ENCODE measurements around the gene KIAA1328.
"Not testable (repeated sequence)": the region's sequence is repeated elsewhere in the genome, so short reads cannot be mapped to it uniquely, and the experiment has no call there.

Gene KIAA1328

GRCh38 chr18:37161491-37161890, 332.6 kb downstream of the KIAA1328 start:
- no peak for DNase-seq

GRCh38 chr18:37162551-37162950, 333.6 kb downstream of the KIAA1328 start:
- DNase-seq, result no peak

- DNase-seq, result no peak
Observed at GRCh38 chr18:37163119-37163518, 334.2 kb downstream of the KIAA1328 start.

GRCh38 chr18:37166491-37166890, 337.6 kb downstream of the KIAA1328 start:
- DNase-seq, result no peak

DNA sequence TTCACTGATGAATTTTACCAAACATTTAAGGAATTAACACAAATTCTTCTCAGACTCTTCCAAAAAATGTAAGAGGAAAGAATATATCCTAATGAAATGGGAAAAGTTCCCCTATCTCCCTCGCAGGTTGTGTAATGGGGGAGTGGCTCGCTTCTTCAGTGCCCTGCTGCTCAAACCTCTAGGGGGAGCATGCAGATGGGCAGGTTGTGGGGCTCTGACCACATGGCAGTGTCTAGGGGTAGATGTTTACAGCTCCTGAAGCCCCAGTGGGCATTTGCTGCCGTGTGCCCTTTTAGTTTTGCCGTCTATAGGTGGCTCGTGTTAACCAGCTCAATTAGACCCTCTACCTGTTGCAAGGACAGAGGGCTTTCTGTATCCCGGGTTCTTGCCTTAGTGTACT, 338.0 kb downstream of the KIAA1328 start:
- DNase-seq, result not testable (repeated sequence)

DNA sequence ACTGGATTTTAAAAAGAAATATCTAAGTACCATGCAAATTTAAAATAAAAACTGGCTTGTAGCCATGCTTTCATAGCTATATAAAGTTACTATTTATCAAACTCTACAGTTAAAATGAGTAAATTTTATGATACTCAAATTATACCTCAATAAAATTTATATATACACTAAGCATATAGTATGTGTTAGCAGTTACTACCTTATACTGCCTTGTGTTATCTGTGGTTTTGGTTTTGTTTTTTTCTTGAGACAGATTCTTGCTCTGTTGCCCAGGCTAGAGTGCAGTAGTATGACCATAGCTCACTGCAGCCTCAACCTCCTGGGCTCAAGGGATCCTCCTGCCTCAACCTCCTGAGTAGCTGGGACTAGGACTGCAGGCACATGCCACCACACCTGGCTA, 342.1 kb downstream of the KIAA1328 start:
- no peak for DNase-seq

GRCh38 chr18:37173384-37173783, 344.5 kb downstream of the KIAA1328 start:
- no peak for DNase-seq

GRCh38 chr18:37175727-37176620, 347.0 kb downstream of the KIAA1328 start:
- DNase-seq, result no peak

DNA sequence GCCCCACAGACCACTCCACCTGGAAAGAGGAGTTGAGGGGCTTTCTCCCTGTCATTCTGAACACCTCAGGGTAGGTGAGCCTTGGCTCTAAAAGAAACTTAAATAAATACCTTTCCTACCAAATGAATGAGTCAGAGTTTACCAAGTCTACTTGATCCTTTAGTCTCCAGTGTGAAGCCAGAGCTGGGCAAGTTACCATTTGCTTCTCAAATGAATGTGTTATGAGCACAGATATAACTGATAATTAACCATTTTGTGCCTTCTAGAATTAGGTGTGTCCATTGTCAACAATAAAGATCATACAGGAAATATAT, 347.7 kb downstream of the KIAA1328 start:
- DNase-seq, result no peak

DNA sequence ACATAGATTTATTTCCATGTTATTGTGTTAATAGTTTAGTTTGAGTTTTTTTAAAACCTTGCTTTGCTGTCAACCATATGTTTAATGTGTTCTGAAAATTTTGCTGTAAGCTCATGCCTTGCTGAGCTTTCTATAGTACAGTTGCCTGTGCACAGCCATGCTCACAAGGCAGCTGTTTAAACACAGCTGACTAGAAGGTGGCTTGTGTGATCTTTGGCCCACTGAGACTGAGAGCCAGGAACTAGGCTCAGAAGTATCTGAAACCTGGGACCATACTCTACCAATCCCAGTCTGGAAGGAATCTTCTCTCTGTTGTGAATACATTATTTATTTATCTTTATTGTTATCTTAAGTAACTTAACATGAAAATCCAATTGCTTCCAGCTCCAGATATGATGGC, 350.5 kb downstream of the KIAA1328 start:
- DNase-seq, result no peak

DNA sequence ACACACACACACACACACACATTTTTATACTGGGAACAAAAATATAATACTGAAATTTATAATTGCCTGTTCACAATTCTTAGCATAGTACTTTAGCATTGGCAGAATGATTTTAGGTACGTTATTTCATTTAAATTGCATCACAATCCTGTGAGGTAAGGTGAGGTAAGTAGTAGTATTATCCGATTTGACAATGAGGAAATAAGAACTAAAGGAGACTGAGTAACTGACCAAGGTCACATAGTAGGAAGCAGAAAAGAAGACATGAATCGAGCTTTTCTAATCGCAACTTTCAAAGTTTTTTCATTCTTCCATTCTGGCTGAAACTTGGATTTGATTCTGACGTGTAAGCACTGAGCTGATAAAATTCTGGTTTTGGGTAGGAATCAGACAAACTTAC, 351.2 kb downstream of the KIAA1328 start:
- no peak for DNase-seq

GRCh38 chr18:37182340-37183135, 353.6 kb downstream of the KIAA1328 start:
- DNase-seq, result no peak

DNA sequence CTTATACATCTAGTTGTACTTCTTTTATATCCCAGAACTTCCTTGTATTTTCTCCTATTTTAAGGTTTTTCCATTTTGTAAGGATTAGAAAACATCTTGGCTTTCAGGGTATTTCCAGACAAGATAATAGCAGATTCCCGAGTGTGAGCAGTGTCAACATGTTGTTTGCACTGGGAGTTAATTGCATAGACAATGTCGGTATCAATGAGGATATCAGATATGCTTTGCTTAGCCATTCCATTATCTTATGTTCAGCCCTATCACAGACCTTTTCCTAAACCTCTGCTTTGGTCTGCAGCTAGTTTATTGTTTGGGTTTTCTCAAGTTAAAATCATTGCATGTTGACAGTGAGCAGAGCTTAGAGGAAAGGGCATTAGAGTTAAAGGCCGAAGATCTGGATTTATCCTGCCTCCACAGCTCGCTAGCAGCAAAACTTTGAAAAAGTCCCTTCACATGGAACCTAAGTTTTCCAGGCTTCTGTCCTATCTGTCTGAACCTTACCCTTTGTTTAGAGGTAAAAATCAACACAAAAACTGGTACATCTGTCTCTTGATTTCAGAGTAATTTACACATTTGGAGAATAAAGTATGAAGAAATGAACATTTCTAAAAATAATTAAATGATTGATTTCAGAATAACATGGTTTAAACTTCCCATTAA, 355.4 kb downstream of the KIAA1328 start:
- DNase-seq, result no peak

DNA sequence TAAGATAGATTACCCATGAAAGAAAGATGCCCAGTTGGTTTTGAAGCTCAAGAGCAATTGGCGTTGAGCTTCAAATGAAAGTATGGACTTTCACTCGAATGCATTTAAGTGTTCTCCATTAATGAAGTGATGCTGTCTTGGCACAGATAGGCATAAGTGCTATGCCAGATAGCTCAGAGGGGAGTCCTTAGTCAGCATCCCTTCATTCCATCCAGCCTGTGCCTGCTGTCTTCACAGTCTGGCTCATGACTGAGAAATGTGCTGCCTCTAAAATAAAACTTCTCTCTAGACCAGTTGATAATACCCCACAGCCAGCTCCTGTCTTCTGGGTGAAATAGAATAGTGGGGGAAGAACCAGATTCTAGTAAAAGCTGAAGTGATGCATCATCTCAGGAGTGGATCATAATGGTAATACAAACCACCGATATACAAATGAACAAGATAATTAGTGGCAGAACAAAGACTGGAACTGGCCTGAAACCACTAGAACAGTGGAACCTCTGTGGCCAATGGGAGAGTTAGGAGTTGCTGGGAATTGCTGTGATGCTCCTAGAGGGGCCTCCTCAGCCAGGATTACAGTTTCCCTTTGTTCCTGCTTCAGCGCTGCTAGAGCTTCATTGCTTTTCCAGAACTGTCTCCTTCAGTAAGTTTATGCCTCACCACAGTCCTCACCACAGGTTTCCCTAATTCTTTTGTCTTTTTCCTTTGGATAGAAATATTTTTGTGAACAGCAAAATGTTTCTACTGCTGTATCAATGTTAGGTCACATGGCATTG, 359.3 kb downstream of the KIAA1328 start:
- DNase-seq, result no peak

- DNase-seq, result no peak
Observed at GRCh38 chr18:37199741-37200140, 370.8 kb downstream of the KIAA1328 start.

DNA sequence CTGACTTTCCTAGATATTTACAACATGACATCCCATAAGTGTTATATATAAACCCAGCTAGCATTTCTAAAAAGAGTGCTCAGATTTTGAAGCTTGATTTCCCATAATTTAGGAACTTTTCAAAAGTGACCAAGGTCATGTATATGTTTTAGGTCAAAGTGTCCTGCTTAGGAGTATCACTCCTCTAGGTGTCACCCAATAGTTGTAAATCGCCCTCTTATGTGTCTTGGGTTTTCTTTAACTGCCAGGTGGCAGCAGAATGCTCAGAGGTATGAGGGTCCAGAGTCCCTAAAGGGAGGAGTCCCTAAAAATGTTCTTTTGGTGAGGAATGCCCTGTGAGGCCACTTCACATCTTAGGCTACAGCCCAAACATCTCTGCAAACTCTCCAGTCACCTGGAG, 378.4 kb downstream of the KIAA1328 start:
- DNase-seq, result no peak

- DNase-seq, result no peak
Observed at GRCh38 chr18:37210781-37211180, 381.9 kb downstream of the KIAA1328 start.

DNA sequence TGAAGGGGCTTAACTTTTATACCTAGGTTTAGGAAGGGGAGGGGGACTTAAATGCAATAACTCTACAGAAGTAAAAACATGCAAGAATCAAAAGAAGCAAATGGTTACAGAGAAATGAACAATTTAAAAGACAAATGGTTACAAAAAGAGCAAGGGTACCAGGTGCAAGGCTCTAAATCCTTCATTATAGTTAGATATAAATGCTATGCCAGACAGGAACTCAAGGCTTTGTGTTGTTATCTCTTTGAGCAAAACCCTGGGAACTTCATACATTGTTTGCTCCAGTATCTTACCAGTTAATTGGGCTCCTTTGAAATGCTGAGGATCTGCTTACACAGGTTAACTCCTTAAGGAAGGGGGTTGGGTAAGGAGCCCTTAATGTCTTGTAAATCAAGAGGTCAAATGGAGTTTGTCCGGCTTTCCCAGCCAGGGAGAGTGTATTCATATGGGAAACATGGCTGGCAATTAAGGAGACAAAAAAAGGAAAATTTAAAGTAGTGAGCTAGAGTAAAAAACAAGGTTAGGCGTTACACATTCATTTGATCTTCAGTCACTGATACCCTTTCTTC, 389.2 kb downstream of the KIAA1328 start:
- DNase-seq, result no peak

- DNase-seq, result no peak
Observed at GRCh38 chr18:37219257-37219656, 390.3 kb downstream of the KIAA1328 start.

DNA sequence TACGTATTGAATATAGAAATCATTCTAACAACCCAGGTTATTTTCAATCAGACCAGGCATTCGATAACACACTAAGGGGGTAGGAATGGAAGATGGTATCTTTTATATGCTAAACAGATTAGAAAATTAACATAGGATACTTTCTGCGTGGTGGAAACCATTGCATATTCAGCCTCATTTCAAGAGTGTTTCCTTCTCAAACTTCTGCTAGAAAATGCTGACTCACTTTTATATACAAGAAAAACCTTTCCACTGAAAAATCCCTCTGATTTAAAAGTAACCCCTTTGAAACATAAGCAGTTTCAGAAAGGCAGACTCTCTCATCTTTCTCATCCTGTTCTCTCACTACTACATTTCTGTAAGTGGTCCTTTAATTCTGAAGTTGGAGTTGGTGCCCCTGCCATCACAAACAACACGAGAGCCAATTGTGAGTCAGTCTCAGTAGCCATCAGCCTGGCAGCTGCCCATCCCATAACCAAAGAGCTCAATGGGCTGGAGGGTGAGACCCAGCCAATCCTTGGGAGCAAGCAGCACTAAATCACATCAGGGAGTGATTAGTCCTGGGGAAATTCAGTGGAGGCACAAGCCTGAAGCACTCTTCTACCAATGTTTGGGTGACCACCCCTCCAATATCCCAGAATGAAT, 393.5 kb downstream of the KIAA1328 start:
- no peak for DNase-seq

GRCh38 chr18:37222999-37223378, 394.1 kb downstream of the KIAA1328 start:
- no peak for DNase-seq

DNA sequence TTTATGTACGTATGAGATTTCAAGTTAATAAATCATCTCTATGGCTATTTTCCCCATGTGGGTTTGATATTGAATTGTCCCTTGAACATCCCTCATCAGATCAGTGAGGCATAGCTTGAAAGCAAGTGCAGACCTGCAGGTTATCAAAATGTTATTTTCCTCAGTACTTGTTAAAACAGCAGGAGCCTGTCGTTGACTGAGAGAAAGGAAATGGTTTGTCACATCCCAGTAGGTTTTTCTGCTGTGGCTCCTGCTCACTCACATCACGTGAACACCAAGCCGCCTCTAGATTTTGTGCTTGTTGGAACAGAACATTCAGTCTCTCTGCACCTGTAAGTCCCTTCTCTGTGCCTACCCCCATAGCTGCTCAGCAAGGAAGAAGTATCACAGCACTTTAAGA, 396.4 kb downstream of the KIAA1328 start:
- DNase-seq, result no peak
